ENCODE measurements around the gene MBP.

MBP gene

DNA sequence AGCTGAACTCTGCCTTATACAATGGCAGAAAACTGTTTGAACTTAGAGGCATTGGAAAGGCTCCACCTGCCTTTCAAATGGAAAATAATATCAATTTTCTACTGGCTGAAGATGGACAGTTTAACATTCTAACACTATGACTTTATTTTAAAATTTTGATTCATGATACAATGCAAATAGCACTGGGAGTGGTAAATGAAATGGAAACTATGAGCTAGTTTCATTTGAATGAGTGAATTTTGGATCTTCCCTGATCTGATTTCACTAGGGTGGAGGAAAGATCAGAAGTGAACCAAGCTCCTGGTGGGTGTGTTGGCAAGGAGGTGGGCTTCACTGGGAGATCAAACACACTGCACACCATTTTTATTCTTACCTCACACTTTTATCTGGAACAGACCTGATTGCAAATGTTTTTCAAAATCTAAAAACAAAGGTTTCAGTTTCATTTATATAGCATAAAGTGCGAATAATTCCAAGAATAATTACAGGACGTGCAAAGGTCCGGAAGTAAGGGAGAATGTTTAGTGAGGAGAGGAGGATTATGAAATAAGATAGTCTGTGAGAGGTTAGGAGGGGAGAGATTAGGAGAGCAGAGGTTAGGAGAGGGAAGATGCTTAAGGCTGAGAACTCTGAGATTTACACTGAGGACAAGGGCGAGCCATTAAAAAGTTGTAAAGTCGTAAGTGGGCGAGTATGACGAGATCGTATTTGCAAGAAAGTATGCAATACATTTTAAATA lies 18.6 kb upstream of the MBP start:
- no peak for DNase-seq (ENCODE audit: low read depth)

DNA sequence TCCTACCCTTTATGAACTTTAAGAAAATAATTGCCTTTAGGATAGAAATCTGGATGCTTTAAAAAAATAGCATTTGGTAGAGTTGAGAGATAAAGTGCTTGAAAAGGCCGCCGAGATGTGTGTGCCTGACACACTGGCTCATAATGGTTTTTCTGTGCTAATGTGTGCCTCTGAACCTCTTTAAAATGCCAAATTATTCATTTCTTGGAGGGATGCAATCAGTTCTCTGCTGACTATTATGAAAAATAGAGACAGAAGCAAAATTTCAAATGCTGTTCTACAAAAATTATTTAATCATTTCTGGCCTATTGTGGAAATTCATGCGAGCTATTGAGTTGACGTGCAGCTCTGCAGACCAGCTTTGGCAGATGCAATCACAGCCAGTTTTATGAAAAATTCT lies 18.0 kb upstream of the MBP start:
- DNase-seq (ENCODE audit: low read depth): no peak

GRCh38 chr18:77148289-77148688 lies 15.7 kb upstream of the MBP start:
- no peak for DNase-seq (ENCODE audit: low read depth)

DNA sequence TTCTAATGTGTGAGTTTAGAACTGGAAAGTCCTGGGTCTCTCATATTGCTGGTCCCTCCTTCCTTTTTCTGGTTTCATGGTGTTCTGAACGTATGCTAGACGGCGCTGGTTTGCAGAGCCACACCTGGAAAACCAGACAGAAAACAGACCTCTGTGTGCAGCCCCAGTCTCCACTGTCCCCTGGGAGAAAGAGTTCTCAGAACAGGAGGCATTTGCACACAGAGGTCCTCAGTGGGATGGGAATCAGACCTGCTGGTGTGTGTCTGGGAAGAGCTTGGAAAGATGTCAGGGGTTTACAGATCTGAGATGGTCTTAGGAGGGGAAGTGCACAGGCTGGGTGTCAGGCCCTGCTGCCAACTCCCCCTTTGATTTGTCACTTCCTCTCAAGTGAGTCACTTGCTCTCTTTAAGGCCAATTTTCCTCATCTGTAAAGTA lies 14.9 kb upstream of the MBP start:
- no peak for DNase-seq (ENCODE audit: low read depth)

GRCh38 chr18:77146249-77147080 lies 13.9 kb upstream of the MBP start:
- no peak for DNase-seq (ENCODE audit: low read depth)

DNA sequence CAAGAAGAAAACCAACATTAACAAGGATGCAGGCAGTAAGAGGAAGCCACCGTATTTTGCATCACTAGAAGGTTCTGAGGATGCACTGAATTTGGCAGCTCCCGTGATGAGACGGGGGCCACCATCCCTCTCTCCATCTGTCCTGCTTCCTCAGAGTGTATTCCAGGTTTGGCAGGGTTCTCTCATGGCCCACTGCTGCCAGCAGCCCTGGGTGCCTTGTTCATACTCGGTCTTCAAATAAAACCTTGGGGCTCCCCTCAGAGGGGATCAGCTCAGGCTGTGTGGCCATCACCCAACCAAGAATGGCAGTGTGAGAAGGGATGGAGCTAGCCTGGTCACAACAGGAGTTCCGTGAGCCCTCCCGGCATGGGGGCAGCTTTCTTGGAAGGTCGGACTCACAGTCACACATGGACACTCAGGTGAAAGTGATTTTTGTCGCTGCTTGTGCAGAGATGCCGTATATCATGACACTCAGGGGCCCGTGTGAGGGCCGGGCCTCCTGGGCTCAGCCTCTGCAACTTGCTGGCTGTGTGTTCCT lies 12.8 kb upstream of the MBP start:
- no peak for DNase-seq (ENCODE audit: low read depth)

- no peak for DNase-seq (ENCODE audit: low read depth)
Measured at GRCh38 chr18:77144451-77145118, 12.0 kb upstream of the MBP start.

DNA sequence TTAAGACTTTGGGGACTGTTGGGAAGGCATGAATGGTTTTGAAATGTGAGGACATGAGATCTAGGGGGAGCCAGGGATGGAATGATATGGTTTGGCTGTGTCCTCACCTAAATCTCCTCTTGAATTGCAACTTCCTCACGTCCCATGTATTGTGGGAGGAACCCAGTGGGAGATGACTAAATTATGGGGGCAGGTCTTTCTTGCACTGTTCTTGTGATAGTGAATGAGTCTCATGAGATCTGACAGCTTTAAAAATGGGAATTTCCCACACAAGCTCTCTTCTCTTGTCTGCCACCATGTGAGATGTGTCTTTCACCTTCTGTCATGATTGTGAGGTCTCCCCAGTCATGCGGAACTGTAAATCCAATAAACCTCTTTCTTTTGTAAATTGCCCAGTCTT lies 11.5 kb upstream of the MBP start:
- no peak for DNase-seq (ENCODE audit: low read depth)

DNA sequence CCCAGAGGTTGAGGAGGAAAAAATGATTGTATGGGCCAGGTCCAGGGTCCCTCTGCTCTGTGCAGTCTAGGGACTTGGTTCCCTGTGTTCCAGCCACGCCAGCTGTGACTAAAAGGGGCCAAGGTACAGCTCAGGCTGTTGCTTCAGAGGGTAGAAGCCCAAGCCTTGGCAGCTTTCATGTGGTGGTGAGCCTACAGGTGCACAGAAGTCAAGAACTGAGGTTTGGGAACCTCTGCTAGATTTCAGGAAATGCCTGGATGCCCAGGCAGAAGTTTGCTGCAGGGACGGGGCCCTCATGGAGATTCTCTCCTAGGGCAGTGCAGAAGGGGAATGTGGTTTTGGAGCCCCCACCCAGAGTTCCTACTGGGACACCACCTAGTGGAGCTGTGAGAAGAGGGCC lies 10.6 kb upstream of the MBP start:
- no peak for DNase-seq (ENCODE audit: low read depth)

- no peak for DNase-seq (ENCODE audit: low read depth)
Measured at GRCh38 chr18:77141401-77142118, 9.0 kb upstream of the MBP start.

- no peak for DNase-seq (ENCODE audit: low read depth)
Measured at GRCh38 chr18:77140439-77141109, 8.0 kb upstream of the MBP start.

DNA sequence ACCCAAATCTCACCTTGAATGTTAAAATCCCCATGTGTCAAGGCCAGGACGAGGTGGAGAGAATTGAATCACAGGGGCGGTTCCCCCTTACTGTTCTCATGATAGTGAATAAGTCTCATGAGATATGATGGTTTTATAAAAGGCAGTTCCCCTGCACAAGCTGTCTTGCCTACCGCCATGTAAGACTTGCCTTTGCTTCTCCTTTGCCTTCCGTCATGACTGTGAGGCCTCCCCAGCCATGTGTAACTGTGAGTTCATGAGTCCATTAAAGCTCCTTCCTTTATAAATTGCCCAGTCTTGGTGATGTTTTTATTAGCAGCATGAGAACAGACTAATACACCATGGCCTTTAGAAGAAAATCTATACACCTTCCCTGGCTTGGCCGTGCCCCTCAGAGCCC lies 7.4 kb upstream of the MBP start:
- no peak for DNase-seq (ENCODE audit: low read depth)

- DNase-seq (ENCODE audit: low read depth): no peak
Measured at GRCh38 chr18:77139619-77140018, 7.0 kb upstream of the MBP start.

DNA sequence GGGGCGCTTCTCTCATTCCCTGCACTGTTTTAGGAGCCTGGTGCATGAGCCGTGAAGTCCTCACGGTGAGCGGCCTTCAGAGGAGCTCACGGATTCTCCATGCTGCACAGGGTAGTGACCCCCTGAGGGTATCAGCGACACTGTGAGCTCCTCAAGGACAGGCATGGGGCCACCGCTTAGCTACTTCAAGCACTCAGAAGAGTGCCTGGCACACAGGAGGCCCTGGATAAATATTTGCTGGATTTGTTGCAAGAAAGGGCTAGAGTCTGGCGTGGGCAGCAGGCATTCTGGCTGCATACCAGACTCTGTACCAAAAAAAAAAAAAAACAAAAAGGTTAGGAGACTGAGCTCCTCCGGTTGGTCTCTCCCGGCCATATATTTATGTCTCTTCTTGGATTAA lies 5.7 kb upstream of the MBP start:
- DNase-seq (ENCODE audit: low read depth): no peak

GRCh38 chr18:77137851-77138250 lies 5.3 kb upstream of the MBP start:
- DNase-seq (ENCODE audit: low read depth): no peak

DNA sequence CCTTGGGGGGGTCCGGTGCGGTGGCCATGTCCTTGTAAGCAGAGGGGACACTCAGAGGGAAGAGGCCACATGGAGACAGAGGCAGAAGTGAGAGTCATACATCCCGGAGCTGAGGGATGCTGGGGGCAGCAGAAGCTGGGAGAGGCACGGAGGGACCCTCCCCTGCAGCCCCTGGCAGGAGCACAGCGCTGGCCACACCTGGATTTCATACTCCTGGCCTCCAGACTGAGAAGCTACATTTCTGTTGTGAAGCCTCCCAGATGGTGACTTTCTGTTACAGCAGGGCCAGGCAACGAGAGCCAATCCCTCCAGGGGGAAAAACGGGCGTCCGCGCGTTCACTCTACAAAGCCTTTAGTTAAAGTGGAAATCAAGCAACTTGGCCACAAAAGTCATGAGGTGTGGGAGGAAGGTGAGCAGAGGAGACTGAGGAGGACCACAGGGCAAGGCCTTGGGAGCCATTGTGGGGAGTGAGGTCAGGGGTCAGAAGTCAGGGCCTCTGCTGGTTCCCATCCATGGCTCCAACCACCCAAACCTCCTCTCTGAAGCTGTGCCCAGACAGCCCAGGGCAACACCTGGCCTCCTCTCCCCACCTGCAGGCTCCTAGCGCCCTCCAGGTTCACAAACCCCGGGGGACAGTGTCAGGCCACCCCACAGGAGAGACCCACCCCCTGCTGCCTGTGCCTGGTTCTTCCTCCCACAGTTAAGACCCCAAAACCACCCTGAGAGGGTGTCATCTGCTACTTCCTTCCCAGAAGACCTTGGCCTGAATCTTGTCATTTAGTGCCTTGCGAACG lies 4.5 kb upstream of the MBP start:
- no peak for DNase-seq (ENCODE audit: low read depth)

GRCh38 chr18:77136076-77136718 lies 3.6 kb upstream of the MBP start:
- DNase-seq (ENCODE audit: low read depth): no peak

DNA sequence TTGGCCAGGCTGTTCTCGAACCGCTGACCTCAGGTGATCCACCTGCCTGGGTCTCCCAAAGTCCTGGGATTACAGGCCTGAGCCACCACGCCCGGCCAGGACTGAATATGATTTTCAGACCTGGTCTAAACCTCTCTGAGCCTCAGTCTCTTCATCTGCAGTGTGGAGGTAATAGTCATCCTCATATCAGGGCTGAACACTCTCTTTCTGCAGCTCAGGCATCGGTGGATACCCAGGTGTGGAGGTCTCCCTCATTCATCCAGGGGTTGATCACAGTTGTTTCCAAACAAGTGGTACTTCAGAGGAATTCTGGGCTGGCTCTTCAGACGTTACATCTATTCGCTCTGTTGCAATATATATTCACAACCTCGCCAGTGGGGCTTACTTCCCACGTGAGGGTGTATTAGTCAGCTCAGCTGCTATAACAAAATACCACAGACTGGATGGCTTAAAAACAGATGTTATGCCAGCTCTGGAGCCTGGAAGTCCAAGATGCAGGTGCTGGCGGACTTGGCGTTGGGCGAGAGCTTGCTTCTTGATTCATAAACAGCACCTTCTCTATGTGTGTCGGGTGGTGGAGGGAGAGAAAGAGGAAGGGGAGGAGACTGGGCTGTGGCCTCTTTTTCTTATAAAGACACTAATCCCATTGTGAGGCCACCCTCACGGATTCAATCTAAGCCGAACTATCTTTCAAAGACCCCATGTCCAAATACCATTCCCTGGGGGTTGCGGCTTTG lies 2.9 kb upstream of the MBP start:
- DNase-seq (ENCODE audit: low read depth): no peak

GRCh38 chr18:77134611-77135010 lies 2.0 kb upstream of the MBP start:
- no peak for DNase-seq (ENCODE audit: low read depth)

Data from GM04504 (cell line).